GM21447 (cell line): ENCODE results near the gene TRIM50.
"Not testable (repeated sequence)": the region's sequence is repeated elsewhere in the genome, so short reads cannot be mapped to it uniquely, and the experiment has no call there.

Source experiments
- ATAC-seq: cut with Tn5 transposase; IDR thresholded peaks from one replicate; pipeline ENCODE4 v1.9.1; 2021; ENCODE audit not compliant: unreplicated experiment

The TRIM50 gene

DNA sequence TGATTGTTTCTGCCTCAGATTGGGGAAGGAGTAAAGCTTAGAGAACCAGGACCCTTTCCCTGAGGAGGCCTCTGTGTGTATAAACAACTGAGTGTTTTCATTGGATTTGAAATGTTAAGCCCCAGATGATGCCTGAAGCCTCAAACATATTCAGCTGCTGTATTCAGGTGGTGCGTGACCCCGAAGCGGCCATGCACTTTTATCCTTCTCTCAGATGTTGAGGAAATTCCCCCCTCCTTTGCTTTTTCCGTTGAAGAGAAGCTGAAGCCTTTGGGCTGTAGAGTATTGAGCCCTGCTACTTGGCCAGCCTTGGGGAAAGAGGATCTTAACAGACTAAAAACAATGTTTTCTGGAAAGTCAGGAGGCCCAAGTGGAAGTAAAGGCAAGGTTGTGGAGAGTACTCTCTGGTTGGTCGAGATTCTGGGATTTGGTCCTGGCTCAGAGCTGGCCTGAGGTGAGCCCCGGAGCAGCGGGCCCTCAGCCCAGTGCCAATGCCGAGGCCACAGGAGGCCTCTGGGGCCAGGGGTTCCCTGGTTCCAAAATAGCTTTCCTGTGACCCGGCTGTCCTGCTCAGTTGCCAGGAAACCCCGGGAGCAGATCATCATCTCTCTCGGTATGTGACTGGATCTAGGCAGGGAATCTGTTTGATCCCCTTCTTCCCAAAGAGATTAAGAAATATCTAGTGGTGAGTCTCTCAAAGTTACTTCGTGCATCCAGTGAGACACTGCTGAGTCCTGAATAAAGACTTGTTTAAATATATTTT is 22.6 kb upstream of the TRIM50 start:
- no peak for ATAC-seq

DNA sequence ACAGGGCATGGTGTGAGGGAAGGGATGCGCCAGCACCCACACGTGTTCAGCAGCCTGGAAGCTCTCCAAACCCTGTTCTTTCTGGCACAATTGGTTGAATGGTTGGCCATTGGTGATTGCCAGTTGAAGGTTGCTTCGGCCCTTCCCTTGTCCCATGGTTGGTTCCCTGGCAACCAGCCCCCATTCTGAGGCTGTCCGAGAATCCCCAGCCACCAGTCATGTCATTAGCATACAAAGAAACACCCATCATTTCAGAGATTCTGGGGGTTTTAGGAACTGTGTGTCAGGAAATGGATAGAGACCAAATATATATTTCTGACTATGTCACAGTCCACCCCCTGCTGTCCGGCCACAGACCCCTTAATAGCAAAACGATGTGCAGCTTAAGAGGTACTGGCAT is 21.9 kb upstream of the TRIM50 start:
- ATAC-seq, result no peak

DNA sequence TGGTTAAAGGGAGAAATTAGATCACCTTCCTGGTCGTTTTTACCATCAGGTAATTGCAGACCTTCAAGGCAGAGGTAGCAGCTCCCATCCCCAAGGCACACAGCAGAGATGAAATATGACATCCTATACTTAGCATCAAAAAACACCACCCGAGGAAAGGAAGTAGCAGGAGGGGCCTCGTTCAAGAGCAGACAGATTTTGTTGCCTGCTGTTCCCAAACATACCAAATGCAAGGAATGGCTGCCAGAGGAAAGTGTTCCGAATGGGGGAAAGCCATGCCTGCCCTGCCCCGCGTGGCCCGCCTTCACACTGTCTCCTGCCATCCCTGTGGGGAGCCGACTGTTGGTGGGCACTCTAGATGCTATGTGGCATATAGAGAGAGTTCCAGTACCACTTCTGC is 18.1 kb upstream of the TRIM50 start:
- ATAC-seq, result no peak

DNA sequence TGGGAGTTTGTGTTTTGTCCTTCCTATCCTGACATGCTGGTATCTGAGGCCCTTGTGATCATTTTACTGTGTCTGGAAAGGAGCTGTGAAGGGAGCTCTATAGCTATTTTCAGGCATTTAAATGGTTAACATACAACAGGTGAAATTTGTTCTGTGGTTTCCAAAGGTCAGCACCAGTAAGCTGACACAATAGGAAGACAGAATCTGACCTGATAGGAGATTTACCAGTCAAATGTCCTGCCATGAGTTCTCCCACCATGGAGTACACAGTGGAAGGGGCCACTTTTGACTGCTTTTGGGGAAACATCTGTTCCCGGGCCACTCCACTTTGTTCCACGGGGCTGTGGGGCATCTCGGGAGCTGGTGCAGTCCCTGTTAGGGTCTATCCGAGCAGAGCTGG is 17.7 kb upstream of the TRIM50 start:
- no peak for ATAC-seq

DNA sequence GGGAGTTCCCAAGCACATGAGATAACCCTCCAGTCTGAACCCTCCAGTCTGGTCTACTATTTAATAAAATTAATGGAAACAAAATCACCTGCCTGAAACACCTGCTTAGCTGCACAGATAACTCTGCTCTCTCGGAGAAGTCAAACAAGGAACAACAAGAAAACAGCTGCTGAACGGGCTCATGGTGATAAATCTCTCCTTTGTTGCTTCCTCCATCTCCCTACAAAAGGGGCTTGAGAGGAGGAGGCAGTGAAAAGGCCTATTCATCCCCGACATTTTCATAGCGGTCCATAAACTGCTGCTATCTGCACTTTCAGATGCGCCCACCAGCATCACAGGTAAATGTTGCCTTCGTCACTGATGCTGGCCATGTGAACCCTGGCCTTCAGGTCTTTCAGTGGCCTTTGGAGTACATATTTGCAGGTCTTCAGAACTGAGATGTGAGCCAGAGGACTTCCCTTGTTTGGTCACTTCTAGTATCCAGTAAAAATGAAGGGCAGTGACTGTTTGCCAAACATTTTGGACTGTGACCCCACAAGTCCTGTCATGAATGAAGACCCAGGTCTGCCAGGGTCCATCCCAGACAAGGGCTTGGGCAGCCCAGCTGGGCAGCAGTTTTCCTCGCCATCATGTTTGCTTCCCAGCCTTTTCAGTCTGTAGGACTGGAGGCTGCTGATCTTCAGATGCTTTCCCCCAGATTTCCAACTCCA is 15.9 kb upstream of the TRIM50 start:
- no peak for ATAC-seq

DNA sequence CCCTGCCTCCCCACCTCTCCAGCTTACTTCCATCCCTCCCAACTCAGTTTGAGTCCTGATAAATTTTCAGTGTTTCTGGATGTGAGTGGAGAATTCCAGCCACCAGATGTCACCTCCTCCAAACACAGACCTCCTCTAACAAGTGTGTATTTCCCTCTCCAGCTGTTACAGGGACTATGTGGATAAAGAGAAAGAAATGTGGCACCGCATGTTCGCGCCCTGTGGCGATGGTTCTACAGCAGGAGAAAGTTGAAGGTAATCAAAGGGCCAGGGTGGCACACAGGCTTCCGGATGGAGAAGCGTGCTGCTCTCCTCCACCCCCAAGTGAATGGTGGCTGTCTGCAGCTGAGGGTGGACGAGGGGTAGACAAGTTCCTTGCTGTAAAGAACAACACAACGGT is 14.8 kb upstream of the TRIM50 start:
- ATAC-seq, result no peak

DNA sequence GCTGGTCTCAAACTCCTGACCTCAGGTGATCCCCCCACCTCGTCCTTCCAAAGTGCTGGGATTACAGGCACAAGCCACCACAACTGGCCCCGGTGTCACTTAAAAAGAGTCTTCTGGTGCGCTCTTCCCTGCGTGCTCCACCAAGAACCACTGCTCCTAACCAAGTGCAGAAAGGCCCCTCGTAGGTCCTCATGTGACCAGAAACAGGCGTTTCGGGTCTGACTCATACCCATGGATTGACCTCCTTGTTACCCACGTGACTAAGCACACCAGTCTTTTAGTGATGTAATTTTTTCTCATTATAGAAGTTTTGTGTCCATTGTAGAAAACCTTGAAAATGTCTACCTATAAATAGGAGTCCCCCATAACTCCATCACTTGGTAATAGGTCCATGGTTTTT is 14.0 kb upstream of the TRIM50 start:
- ATAC-seq, result no peak

DNA sequence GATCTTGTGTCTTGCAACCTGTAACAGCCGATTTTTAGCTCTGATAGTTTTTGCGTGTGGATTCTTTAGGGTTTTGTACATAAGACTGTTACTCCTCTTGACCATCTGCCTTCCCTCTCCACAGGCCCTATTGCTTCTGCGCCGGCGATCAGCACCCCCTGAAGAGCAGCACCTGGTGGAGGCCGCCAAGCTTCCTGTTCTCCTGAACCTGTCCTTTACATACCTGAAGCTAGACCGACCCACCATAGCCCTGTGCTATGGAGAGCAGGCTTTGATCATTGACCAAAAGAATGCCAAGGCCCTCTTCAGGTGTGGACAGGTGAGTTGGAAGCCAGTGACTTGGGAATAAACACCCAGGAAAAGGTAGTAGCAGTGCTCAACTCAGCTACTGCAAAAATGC is 12.6 kb upstream of the TRIM50 start:
- no peak for ATAC-seq

DNA sequence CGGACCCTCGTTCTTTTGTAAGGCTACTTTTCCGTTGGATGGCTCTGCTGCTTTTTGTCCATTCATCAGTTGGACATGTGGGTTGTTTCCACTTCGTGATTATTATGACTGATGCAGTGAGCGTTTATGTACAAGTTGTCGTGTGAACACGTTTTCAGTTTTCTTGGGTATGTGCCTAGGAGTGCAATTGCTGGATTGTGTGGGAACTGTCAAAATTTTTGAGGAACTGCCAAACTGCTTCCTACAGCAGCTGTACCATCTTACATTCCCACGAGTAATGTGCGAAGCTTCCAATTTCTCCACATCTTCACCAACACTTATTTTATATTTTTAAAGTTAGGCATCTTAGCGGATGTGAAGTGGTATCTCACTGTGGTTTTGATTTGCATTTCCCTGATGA is 10.4 kb upstream of the TRIM50 start:
- no peak for ATAC-seq

DNA sequence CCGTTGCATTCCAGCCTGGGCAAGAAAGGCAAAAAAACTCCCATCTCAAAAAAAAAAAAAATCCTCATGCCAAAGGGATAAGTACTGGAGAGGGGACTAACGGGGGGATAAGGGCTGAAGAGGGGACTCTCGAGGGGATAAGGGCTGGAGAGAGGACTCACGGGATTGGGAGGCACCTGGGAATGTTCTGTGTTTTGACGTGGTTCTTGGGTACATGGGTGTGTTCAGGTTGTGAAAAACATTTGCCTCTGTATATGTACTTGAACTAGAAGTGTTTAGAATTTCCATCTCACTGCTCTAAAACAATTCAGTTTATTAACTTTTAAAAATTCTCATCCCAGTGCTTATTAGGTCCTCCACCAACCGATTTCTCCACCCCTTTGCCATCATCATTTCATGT is 4.6 kb upstream of the TRIM50 start:
- ATAC-seq, result no peak

DNA sequence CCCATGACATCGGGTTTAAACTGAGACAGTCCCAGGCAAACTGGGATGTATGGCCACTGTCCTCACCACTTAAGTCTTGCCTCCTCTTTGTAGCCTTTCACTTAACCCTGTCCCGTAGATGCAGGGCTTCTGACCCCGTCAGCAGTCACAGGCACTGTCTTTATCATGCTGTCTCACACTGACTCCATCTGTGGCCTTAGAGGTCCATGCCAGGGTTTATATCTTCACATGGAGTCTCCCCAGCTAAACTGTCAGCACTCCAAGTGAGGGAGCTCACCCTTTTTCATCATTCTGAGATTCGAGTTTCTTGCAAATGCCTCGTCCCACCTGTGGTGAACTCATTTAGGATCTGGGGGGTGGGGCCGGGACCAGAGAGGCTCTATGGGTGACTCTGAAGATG is 2.9 kb upstream of the TRIM50 start:
- no peak for ATAC-seq

DNA sequence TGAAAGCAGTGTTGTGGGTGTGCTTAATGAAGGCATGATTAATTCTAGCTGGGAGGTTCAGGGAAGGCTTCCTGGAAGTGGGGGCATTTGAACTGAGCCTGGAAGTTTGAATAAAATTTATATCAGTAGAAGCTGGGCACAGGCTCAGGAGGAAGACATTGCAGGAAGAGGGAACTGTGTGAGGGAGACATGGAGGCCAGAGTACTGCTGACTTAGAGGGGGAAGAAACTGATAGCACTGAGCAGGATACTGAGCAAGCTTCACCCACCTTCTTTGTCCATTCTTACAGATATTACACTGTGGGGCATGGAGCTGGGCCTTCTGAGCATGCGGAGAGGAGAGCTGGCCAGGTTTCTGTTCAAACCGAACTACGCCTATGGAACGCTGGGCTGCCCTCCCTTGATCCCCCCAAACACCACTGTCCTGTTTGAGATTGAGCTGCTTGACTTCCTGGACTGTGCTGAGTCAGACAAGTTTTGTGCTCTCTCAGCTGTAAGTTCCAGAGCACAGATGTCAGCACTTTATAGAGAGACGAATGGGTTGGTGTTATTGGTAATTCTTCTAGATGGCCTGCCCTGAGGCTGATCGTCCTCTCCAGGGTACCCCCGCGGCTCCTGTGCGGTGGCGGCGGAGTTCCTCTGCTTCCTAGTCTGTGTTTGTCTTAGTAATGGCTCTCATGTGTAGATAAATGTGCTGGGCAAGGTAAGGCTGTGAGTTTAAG is 2.1 kb upstream of the TRIM50 start:
- ATAC-seq, result no peak

DNA sequence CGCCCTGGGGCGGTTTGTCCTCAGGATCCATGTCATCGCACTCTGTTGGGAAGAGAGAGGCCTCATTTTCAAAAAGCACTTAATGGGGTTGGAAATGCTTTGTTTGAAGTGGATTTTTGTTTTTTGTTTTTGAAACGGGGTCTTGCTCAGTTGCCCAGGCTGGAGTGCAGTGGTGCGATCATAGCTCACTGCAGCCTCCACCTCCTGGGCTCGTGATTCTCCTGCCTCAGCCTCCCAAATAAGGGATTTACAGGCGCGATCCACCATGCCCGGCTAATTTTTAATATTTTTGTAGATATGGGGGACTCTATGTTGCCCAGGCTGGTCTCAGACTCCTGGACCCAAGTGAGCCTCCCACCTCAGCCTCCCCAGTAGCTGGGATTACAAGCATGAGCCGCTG is 814 bp upstream of the TRIM50 start:
- no peak for ATAC-seq

DNA sequence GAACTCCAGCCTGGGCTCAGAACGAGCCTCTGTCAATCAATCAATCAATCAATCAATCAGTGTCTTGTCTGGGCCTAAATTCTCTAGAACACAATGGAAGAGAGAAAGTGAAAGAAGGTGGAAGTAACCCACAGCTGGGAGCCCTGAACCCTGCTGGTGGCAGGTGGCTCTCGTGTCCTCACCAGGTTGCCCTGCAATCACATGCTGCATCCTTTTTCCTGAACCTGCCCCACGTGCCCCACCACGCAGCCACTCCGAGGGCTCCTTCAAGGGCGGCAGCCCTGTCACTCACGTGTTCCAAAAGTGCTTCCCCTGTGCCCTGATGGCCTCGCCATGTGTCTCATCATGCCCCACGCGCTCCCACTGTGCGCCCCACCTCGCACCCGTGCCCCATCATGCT is 433 bp downstream of the TRIM50 start:
- not testable (repeated sequence) for ATAC-seq

DNA sequence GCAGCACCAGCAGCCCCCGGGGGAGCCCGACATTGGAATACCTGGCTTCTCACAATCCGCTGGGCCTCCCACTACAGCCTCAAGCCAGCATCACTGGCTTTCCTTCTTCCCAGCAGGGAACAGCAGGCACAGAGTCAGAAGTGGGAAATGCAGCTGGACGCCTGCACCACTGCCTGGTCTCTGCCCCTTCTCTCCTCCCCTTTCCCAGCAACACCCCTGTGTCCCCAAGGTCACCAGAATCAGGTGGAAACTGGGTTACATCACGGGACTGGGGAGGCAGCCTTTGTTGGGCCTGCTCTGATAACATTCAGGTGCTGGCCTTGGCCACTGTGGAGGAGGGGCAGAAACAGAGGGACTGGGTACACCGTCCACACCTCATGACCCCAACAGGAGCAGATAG is 2.5 kb downstream of the TRIM50 start:
- not testable (repeated sequence) for ATAC-seq

DNA sequence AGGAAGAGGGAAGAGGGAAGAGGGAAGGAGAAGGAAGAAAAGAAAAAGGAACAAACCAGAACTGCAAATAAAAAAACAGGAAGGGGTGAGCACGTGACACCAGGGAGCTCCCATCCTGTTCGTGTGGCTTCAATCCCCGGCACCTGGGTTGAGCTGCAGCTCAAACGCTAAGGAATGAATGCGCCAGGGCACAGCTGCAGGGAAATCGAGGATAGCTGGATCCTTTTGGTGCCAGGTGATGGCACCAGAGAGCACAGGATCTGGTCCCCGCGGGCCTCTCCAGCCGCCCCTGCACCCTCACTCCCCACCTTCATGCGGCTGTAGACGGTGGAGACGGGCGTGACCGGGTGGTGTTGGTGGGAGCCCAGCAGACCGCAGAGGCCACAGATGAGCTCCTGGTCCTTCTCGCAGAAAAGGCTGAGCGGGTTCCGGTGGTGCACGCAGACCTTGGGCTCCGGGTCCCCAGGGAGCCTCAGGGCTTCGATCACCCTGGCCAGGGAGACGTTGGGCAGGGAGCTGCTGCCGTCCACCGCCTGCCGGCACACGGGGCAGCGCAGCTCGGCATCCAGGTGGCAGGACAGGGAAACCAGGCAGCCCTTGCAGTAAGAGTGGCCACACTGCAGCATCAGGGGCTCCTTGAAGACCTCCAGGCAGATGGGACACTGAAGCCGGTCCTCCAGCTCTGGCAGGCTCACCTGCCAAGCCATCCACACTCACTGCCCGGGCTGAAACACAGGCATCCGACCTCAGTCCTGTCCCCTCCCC is 3.6 kb downstream of the TRIM50 start:
- ATAC-seq, result not testable (repeated sequence)

DNA sequence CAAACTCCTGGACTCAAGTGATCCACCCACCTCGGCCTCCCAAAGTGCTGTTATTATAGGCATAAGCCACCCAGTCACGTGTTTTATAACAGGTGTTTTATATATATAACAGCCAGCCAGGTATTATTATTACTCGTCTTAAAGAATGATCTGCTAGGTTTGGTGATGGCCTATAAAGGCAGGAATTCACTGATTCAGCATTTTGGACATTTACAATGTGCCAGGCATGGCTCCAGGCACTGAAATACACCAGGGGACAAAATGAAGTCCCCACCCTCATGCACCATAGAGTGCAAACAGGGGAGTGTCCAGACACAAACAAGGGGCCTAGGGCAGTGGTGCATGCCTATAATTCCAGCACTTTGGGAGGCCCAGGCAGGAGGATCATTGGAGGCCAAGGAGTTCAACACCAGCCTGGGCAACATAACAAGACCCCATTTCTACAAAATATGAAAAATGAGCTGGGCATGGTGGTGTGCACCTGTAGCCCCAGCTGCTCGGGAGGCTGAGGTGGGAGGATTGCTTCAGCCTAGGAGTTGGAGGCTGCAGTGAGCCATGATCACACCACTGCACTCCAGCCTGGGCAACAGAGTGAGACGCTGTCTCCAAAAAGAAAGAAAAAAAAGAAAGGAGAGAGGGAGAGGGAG is 4.3 kb downstream of the TRIM50 start:
- not testable (repeated sequence) for ATAC-seq

DNA sequence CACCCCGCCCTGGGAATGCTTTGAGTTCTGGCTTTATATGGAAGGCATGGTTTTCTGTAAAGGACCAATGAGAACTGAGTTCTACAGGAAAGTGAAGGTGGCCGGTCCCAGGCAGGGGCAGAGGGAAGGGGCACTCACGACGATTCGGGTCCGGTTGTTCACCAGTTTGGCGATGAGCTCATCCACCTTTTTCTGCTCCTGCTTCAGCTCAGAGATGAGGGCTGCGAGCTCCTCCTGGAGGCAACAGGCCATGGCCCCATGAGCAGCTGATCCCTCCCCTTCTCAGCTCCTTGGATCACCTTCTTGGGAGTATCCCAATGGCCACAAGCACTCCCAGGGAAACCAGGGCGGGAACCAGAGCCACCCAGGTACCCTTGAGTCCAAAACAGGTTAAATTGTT is 7.9 kb downstream of the TRIM50 start:
- ATAC-seq, result not testable (repeated sequence)

DNA sequence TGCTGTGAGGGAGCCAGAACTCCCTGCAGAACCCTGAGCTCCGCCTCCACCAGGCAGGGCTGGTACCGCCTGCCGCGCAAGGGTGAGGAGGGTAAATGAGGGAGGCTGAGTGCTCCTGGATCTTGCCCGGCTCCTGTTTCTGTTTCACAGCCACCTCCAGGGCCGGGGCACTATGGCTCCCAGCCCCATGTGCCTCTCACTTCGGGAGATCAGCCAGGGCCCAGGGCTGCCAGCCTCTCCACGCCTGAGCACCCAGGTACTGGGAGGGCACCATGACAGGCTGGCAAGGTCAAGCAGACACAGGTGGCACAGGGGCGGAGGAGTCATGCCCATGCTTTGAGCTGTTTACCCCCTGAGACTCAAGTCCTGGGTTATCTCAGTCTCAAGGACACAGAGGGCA is 8.3 kb downstream of the TRIM50 start:
- not testable (repeated sequence) for ATAC-seq

DNA sequence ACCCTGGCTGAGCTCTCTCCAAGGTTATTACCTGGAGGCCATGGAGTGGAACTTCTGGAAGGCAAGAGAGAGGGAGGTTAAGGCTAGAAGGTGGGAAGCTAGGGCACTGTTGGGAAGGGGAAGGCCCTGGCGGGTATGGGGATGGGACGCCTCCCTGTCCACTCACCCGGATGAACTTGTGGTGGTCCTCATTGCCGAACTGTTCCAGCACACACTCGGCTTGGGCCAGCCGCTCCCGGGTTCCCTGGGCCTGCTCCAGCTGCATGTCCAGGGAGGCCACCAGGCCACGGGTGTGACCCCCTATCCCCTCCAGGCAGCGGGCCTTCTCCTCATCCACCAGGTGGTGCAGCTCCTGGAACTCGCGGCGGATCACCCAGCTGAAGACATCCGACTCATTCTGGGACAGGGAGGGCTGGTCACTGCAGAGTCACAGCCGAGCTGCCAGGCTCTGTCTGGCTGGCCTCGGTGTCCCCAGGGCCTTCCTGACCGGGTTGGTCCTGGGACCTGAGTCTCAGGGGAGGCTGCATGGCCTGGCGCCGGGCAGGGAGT is 9.2 kb downstream of the TRIM50 start:
- ATAC-seq, result not testable (repeated sequence)
